ENCODE measurements around the gene GPATCH1. TPM values are rescaled to one million over a fixed set of nuclear protein-coding genes. Genes with fewer than 3 reads are reported as not detected.

GPATCH1 gene
- total RNA-seq, 1 donor from 2014 or later, result 12.2 TPM

DNA sequence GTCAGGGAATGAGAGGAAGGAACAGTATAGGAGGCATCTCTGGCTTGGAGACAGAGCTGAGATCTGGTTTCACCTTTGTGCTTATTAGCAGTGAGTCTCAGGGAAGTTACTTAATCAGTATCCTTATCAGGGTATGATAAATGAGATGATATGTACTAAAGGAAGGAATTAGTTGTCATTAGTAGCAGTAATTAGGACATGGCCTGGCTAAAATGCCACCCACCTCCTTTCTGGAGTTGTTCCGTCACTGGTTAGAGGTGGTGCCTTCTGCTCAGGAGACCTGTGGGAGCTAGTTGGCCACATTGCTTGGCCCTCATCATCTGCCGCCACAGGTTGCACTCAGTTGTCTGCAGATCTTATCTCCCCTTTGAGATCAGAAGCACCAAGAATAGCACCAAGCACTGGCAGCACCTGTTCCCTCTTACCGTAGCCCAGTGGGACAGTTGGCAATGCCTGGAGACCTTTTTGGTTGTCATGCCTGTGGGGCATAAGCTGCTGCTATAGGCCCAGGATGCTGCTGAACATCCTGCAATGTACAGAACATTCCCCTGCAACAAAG, 4.7 kb downstream of the GPATCH1 start:
- Mint-ChIP-seq H3K27ac (no peak overlapping the region), H3K9me3 (no peaks in the 10 kb centered on the region), H3K36me3 (peaks cover 10% of the 10 kb centered on the region), H3K4me3 (no peak overlapping the region), H3K4me1 (ENCODE audit: unreplicated experiment) (peaks cover 21% of the 10 kb centered on the region), H3K27me3 (no peaks in the 10 kb centered on the region)
- TF ChIP-seq, protein P1, sequence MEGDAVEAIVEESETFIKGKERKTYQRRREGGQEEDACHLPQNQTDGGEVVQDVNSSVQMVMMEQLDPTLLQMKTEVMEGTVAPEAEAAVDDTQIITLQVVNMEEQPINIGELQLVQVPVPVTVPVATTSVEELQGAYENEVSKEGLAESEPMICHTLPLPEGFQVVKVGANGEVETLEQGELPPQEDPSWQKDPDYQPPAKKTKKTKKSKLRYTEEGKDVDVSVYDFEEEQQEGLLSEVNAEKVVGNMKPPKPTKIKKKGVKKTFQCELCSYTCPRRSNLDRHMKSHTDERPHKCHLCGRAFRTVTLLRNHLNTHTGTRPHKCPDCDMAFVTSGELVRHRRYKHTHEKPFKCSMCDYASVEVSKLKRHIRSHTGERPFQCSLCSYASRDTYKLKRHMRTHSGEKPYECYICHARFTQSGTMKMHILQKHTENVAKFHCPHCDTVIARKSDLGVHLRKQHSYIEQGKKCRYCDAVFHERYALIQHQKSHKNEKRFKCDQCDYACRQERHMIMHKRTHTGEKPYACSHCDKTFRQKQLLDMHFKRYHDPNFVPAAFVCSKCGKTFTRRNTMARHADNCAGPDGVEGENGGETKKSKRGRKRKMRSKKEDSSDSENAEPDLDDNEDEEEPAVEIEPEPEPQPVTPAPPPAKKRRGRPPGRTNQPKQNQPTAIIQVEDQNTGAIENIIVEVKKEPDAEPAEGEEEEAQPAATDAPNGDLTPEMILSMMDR (conservative IDR thresholded peaks at IDR 0.05), result no peak
- DNase-seq (ENCODE audit: extremely low spot score, unreplicated experiment), result no peak

DNA sequence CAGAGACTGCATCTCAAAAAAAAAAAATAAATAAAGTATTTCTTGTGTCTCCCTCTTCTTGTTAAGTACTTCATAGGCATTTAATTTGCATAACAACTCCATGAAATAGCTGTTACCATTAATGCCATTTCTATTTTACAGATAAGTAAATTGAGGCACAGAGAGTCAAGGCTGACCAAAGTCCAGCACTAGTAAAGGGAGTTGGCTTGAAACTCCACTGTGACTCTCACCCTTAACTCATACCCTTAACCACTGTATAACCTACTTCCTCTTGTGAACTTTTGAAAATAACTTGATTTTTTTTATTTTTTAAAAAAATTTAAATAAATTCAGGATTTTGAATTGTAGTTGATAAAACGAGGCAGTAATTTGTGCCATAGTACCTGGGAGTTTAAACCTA, 6.0 kb downstream of the GPATCH1 start:
- TF ChIP-seq, protein P1 (conservative IDR thresholded peaks at IDR 0.05), result no peak
- Mint-ChIP-seq H3K4me3 (no peak overlapping the region), H3K9me3 (no peaks in the 10 kb centered on the region), H3K27ac (no peak overlapping the region), H3K36me3 (peaks cover 10% of the 10 kb centered on the region), H3K27me3 (no peaks in the 10 kb centered on the region), H3K4me1 (ENCODE audit: unreplicated experiment) (peaks cover 8% of the 10 kb centered on the region)
- DNase-seq (ENCODE audit: extremely low spot score, unreplicated experiment), result no peak

DNA sequence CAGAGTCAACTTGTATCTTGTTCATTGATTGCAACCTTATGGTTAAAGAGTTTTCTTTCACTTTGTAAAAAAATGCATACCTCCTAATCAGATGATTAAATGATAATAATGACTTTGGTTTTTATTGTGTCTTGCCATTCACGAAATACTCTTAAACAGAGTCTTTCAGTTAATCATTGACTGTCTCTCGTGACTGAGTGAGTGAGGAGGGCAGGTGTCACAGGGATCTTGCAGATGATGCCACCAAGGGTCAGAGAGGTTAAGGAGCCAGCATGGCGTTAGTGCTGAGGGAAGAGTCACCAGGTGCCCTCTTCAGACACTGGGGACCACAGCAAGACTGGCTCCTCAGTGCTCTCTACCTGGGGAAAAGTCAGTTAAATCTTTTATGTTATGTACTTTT, 8.0 kb downstream of the GPATCH1 start:
- Mint-ChIP-seq H3K9me3 (no peaks in the 10 kb centered on the region), H3K27ac (peak overlapping the region; percentile 50)

DNA sequence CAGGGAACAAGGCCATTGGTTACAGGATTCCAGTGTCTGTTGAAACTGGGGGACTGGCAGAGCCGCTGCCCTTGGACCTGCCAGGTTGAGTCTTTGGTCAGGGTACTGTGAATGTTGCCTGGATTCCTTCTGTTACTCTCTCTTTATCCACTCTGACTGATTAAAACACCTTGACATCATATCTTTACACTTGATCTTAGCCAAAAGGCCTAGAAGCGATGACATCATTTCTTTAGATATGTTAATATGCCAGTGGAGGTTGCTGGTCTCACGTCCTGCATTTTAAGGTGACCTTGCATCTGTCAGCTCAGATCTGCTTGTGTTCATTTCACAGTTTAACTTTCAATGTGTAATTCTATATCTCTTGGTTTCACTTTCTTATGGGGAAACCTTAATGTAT, 9.2 kb downstream of the GPATCH1 start:
- Mint-ChIP-seq H3K36me3 (peaks cover 10% of the 10 kb centered on the region), H3K9me3 (no peaks in the 10 kb centered on the region), H3K4me3 (no peak overlapping the region), H3K4me1 (ENCODE audit: unreplicated experiment) (no peaks in the 10 kb centered on the region), H3K27ac (no peak overlapping the region), H3K27me3 (no peaks in the 10 kb centered on the region)
- DNase-seq (ENCODE audit: extremely low spot score, unreplicated experiment), result no peak
- TF ChIP-seq, protein P1 (conservative IDR thresholded peaks at IDR 0.05), result no peak

More for the DNA sequence above, 8.0 kb downstream of the GPATCH1 start:
- TF ChIP-seq, protein P1 (conservative IDR thresholded peaks at IDR 0.05), result no peak
- DNase-seq (ENCODE audit: extremely low spot score, unreplicated experiment), result no peak
- Mint-ChIP-seq H3K27me3 (no peaks in the 10 kb centered on the region), H3K4me3 (no peak overlapping the region), H3K36me3 (peaks cover 10% of the 10 kb centered on the region), H3K4me1 (ENCODE audit: unreplicated experiment) (peaks cover 3% of the 10 kb centered on the region)

DNA sequence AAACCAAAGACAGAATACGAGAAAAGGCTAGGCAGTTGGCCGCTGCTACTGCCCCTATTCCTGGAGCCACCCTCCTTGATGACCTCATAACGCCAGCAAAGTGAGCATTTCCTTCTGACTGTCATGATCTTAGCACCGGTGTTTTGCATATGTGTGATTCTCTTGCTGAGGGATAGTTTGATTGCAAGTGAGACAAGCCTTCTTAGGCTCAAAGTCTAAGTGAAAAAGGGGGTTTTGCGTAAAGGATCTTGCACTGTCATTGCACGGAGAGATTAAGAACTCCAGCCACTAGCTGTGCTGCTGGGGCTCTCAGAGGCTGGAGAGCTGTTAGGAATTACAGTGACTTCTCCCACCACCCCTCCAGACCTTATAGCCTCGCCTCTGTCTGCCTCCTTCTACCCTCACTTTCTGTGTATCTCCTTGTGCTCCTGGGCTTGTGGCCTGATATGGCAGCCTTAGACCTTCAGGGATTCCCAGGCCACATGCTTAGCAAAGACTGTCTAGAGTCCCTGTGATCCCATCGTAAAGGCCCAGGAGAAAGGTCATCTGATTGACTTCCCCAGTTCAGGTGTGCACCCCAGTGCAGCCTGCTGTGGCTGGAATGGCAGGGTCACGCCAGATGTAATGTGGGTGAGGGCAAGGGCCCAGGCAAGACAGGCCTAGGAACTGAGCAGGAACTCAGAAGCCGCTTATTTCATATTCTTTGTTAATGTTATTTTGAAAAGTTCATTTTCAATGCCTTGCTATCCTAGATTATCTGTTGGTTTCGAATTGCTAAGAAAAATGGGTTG, 12.6 kb downstream of the GPATCH1 start:
- Mint-ChIP-seq H3K9me3 (no peaks in the 10 kb centered on the region), H3K27me3 (no peaks in the 10 kb centered on the region), H3K36me3 (peaks cover 21% of the 10 kb centered on the region), H3K27ac (no peak overlapping the region), H3K4me1 (ENCODE audit: unreplicated experiment) (no peaks in the 10 kb centered on the region), H3K4me3 (no peak overlapping the region)
- TF ChIP-seq, protein P1 (conservative IDR thresholded peaks at IDR 0.05), result no peak
- no peak for DNase-seq (ENCODE audit: extremely low spot score, unreplicated experiment)

Measured in type B pancreatic cell (in vitro differentiated cells).